K562 (cell line): ENCODE data around the gene TMEM132D. TPM values are rescaled to one million over a fixed set of nuclear protein-coding genes. Genes with fewer than 3 reads are reported as not detected.

Experiments
- ATAC-seq: fragments of 200-7000 bp; cut with Tn5 transposase; 3 replicates; pipeline ENCODE4 v1.9.1; 2020; ENCODE audit warnings: moderate library complexity
- BruUV-seq: library from RNA; stranded (reverse); fragments of 400-500 nt; replicated peaks from 2 replicates; lab custom pipeline; 2021; lab: Mats Ljungman, UMichigan
- CTCF ChIA-PET: fragments of 300-600 bp; formaldehyde crosslinking; extraction: SDS; loops from one replicate; lab custom pipeline; 2021; ENCODE audit warnings: low intra/inter-chr PET ratio; lab: Yijun Ruan, JAX
- POLR2A ChIA-PET: fragments of 300-600, 350-650 bp; sonication (Branson Sonifier 250); formaldehyde crosslinking; extraction: SDS; loops from one replicate; lab custom pipeline; 2021; ENCODE audit warnings: antibody characterized with exemption, inconsistent platforms; lab: Yijun Ruan, JAX
- DNase-seq, 4 experiments: peaks; one replicate each; pipeline versions ENCODE4 v3.0.0 to v3.0.0-alpha.2; 2011 to 2018; ENCODE audit warnings: low spot score in 3 of 4, mixed read lengths in 3 of 4; ENCODE audit errors: extremely low read depth in 1 of 4
- FAIRE-seq: peaks from 2 replicates; lab custom pipeline; 2011; peaks lifted over from hg19 to GRCh38; lab: Jason Lieb, UNC
- H2AFZ ChIP-seq: 2 replicates; pipeline ENCODE4 v1.6.0; 2011; ENCODE audit warnings: low read depth, low read length, control low read depth, inconsistent platforms
- H3K27ac ChIP-seq: fragments of 200-600 bp; 3 replicates; pipeline ENCODE4 v1.8.0; 2011; ENCODE audit warnings: low read depth, mild to moderate bottlenecking, control low read depth, inconsistent platforms, low read length, moderate library complexity, mixed read lengths; ENCODE audit errors: extremely low read depth
- H3K27me3 ChIP-seq, 2 experiments: fragments of 300-600 bp in 1 of 2; 2 replicates in 1 of 2; 3 replicates in 1 of 2; pipeline versions ENCODE4 v1.6.0 to v1.8.0; 2011; ENCODE audit warnings: inconsistent platforms in 2 of 2, low read length in 2 of 2, mild to moderate bottlenecking in 1 of 2, mixed read lengths in 1 of 2, moderate library complexity in 1 of 2; ENCODE audit not compliant: control insufficient read depth in 2 of 2, insufficient read depth in 2 of 2
- H3K36me3 ChIP-seq: fragments of 300-600 bp; 3 replicates; pipeline ENCODE4 v1.8.0; 2011; ENCODE audit warnings: mild to moderate bottlenecking, low read length, inconsistent platforms; ENCODE audit not compliant: control insufficient read depth, insufficient read depth
- H3K4me1 ChIP-seq, 2 experiments: fragments of 200-600 bp in 1 of 2; replicated peaks in 1 of 2; 2 replicates in 1 of 2; 3 replicates in 1 of 2; pipeline versions ENCODE4 v1.5.1 to v1.8.0; 2011; ENCODE audit warnings: inconsistent platforms in 2 of 2, low read length in 2 of 2, mild to moderate bottlenecking in 1 of 2, mixed read lengths in 1 of 2, moderate library complexity in 1 of 2; ENCODE audit not compliant: control insufficient read depth in 2 of 2, insufficient read depth in 2 of 2
- H3K4me2 ChIP-seq: 2 replicates; pipeline ENCODE4 v1.6.1; 2011; ENCODE audit warnings: low read length, control low read depth, inconsistent platforms, mixed read lengths; ENCODE audit not compliant: insufficient read depth
- H3K4me3 ChIP-seq: fragments of 200-600 bp; sonication (generic), shearing (Covaris generic); 2 replicates; pipeline ENCODE4 v1.5.1; 2016; ENCODE audit warnings: control low read depth, inconsistent platforms
- H3K79me2 ChIP-seq: fragments of 200-600 bp; 3 replicates; pipeline ENCODE4 v1.8.0; 2011; ENCODE audit warnings: low read length, inconsistent platforms; ENCODE audit not compliant: control insufficient read depth, insufficient read depth
- H3K9ac ChIP-seq, 2 experiments: 2 replicates each; pipeline versions ENCODE4 v1.6.0 to v1.6.1; 2011; ENCODE audit warnings: low read depth in 2 of 2, low read length in 2 of 2, control low read depth in 1 of 2, inconsistent platforms in 1 of 2, mild to moderate bottlenecking in 1 of 2, mixed read lengths in 1 of 2; ENCODE audit not compliant: insufficient read depth in 1 of 2
- H3K9me1 ChIP-seq: one replicate; pipeline ENCODE4 v1.6.0; 2011; ENCODE audit warnings: inconsistent platforms, mild to moderate bottlenecking, low read length, moderate library complexity; ENCODE audit not compliant: control insufficient read depth, insufficient read depth
- H3K9me3 ChIP-seq: replicated peaks from 2 replicates; pipeline ENCODE4 v1.5.1; 2011; ENCODE audit warnings: low read depth, low read length, inconsistent platforms; ENCODE audit not compliant: control insufficient read depth, insufficient read depth
- H4K20me1 ChIP-seq: replicated peaks from 2 replicates; pipeline ENCODE4 v1.6.1; 2011; ENCODE audit warnings: low read length, inconsistent platforms, mixed read lengths; ENCODE audit not compliant: control insufficient read depth, insufficient read depth
- CREB3L1 ChIP-seq: fragments of 450-650 bp; IDR thresholded peaks from 2 replicates; pipeline ENCODE4 v1.6.1; 2014; ENCODE audit warnings: low read depth, mild to moderate bottlenecking, moderate library complexity, borderline replicate concordance
- ELF2 ChIP-seq: fragments of 250-450 bp; sonication (Bioruptor Pico); IDR thresholded peaks from 2 replicates; pipeline ENCODE4 v1.5.0; 2021; ENCODE audit warnings: mild to moderate bottlenecking
- IRF1 ChIP-seq: sonication (generic); formaldehyde crosslinking; IDR thresholded peaks from 2 replicates; pipeline ENCODE4 v1.8.0; 2022; ENCODE audit warnings: missing genetic modification reagents, mild to moderate bottlenecking, borderline replicate concordance
- MYC ChIP-seq, 2 experiments: fragments of 250-450 bp in 1 of 2; sonication (Bioruptor Pico) in 1 of 2; IDR thresholded peaks; 2 replicates each; pipeline versions ENCODE4 v1.5.1 to v1.6.1; 2012 to 2021; ENCODE audit warnings: low read depth in 2 of 2, borderline replicate concordance in 1 of 2, improper control_type of control experiment in 1 of 2, low read length in 1 of 2, mild to moderate bottlenecking in 1 of 2, moderate library complexity in 1 of 2
- PHB ChIP-seq: fragments of 250-450 bp; sonication (Bioruptor Pico); IDR thresholded peaks from 2 replicates; pipeline ENCODE4 v1.5.0; 2021
- RUNX1 ChIP-seq: sonication (generic); IDR thresholded peaks from 2 replicates; pipeline ENCODE4 v1.6.1; 2016; ENCODE audit warnings: antibody characterized with exemption, low read depth
- SNRNP70 ChIP-seq: fragments of 200-400 bp; formaldehyde crosslinking; optimal IDR thresholded peaks from 2 replicates; pipeline ENCODE3; 2017; ENCODE audit warnings: low read depth, low read length
- WGBS: fragments of 100-300 bp; shearing (Covaris generic); methylation state at CpG from one replicate; pipeline ENCODE4 v1.1.6; 2016; ENCODE audit warnings: low coverage, mixed read lengths; ENCODE audit not compliant: insufficient coverage; ENCODE audit errors: missing lambda C conversion rate; 5-methylcytosine and 5-hydroxymethylcytosine counted together
- in situ Hi-C: fragments of 300-500 bp; cut with MboI; formaldehyde crosslinking; loops from 4 replicates; pipeline ENCODE4 v1.15.0; 2018; ENCODE audit warnings: inconsistent platforms, mixed read lengths
- intact Hi-C: fragments of 100-400 bp; cut with micrococcal nuclease; formaldehyde crosslinking; loops from 2 replicates; pipeline ENCODE4 v1.14.2; 2022
- polyA plus RNA-seq, 8 experiments: library from polyadenylated mRNA; depleted of rRNA in 4 of 8; stranded (reverse) in 5 of 8; unstranded in 3 of 8; fragments of >200 nt; fragmentation: Nextera tagmentation in 2 of 8; fragmentation: Illumina TruSeq in 1 of 8; extraction: Ambion mirVana in 2 of 8; extraction: Trizol in 1 of 8; gene quantifications; 2 replicates each; pipeline versions ENCODE4 v1.2.1 to v1.2.3, GENCODE V29; 2011 to 2014; ENCODE audit warnings: inconsistent platforms in 1 of 8, missing spikeins in 1 of 8
- total RNA-seq, 7 experiments: library from RNA; depleted of rRNA in 6 of 7; stranded (reverse); fragments of >200 nt in 6 of 7; fragmentation: Illumina TruSeq in 2 of 7; extraction: Trizol in 2 of 7; gene quantifications; 2 replicates each; pipeline versions ENCODE4 v1.2.1 to v1.2.3, GENCODE V29; 2011 to 2021; ENCODE audit warnings: low replicate concordance in 1 of 7

Gene TMEM132D
- total and polyA plus RNA-seq, 9 of the 15 experiments (the other 6 are each of a cell fraction or from before 2014, with no cell fraction given): not detected

DNA sequence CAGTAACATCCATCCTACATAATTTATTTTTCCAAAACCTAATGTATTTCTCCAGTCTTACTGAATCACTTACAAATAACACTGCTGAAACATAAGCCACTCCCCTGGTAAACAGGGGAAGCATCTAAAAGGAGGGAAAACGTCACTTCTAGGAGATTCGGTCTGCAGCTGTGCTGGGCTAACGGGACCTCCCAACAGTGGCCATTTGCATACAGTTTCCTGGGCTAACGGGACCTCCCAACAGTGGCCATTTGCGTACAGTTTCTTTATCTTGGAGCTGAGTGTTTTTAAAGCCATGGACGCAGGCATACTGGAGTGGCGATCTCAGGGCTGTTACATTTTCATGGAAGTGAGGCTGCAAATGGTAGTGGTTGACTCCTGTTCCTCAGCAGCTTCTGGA is 242.9 kb downstream of the TMEM132D start:
- H4K20me1 ChIP-seq: no peaks in the 10 kb centered on the region
- 5% methylated on average over 6 of the region's 7 CpGs for WGBS
- no peak overlapping the region for H3K4me3 ChIP-seq
- TF ChIP-seq PHB (CRISPR knock-in tag) (no peak), CREB3L1 (no peak), MYC (IDR thresholded peaks at IDR 0.05; ENCODE audit: low read depth, low read length) (no peak), MYC (CRISPR knock-in tag; IDR thresholded peaks at IDR 0.05; ENCODE audit: borderline replicate concordance, low read depth) (no peak), SNRNP70 (no peak), RUNX1 (no peak), ELF2 (CRISPR knock-in tag) (no peak), IRF1 (CRISPR knock-in tag) (no peak)
- DNase-seq (peak in 1 of 4 experiments; percentile 13), FAIRE-seq (no peak), ATAC-seq (peak; percentile 67)
- no peaks in the 10 kb centered on the region for H3K79me2 ChIP-seq
- CTCF ChIA-PET: no interaction called here
- in situ Hi-C loops: no loop called here
- peak overlapping the region; percentile 90 for H2AFZ ChIP-seq
- POLR2A ChIA-PET: interaction anchor here (0.5 to 0.6 kb wide), 2 partner anchors 21 to 104 kb away, joined by 3 read pairs; no protein-coding TSS in a partner anchor
- H3K9me1 ChIP-seq: no peaks in the 10 kb centered on the region
- intact Hi-C loops: no loop called here
- no peak overlapping the region for H3K9ac ChIP-seq
- H3K4me2 ChIP-seq: peak overlapping the region; percentile 76
- no peaks in the 10 kb centered on the region for H3K9me3 ChIP-seq
- no peaks in the 10 kb centered on the region for H3K36me3 ChIP-seq
- BruUV-seq: no TSS peak
- peak overlapping the region; percentile 83 for H3K27ac ChIP-seq
- peaks cover 4 to 13% of the 10 kb centered on the region in 2 experiments; a peak in 4 of 5 replicates for H3K4me1 ChIP-seq
- H3K27me3 ChIP-seq: no peaks in the 10 kb centered on the region
